Keratinocyte (primary cell): ENCODE results near the gene TSPAN18. TPM values are rescaled to one million over a fixed set of nuclear protein-coding genes. Genes with fewer than 3 reads are reported as not detected.

Source experiments
- DNase-seq: peaks from one replicate; pipeline ENCODE4 v3.0.0-alpha.2; 2011; ENCODE audit warnings: low read depth, missing footprints, low spot score
- FAIRE-seq: peaks from 2 replicates; lab custom pipeline; 2011; peaks lifted over from hg19 to GRCh38; lab: Jason Lieb, UNC
- H2AFZ ChIP-seq: 2 replicates; pipeline ENCODE4 v1.6.0; 2012; ENCODE audit warnings: low read length, control low read depth, inconsistent platforms; ENCODE audit not compliant: control insufficient read depth
- H3K27ac ChIP-seq: 2 replicates; pipeline ENCODE4 v1.5.1; 2011; ENCODE audit warnings: low read length; ENCODE audit not compliant: control insufficient read depth, insufficient read depth
- H3K27me3 ChIP-seq: 3 replicates; pipeline ENCODE4 v1.6.0; 2011; ENCODE audit warnings: low read length; ENCODE audit not compliant: control insufficient read depth, insufficient read depth; ENCODE audit errors: extremely low read depth
- H3K36me3 ChIP-seq, 2 experiments: 2 replicates in 1 of 2; 3 replicates in 1 of 2; pipeline ENCODE4 v1.5.1; 2011; ENCODE audit warnings: low read length in 2 of 2, mild to moderate bottlenecking in 1 of 2; ENCODE audit not compliant: control insufficient read depth in 2 of 2, insufficient read depth in 2 of 2; ENCODE audit errors: extremely low read depth in 1 of 2
- H3K4me1 ChIP-seq: 3 replicates; pipeline ENCODE4 v1.5.1; 2011; ENCODE audit warnings: low read length; ENCODE audit not compliant: control insufficient read depth, insufficient read depth; ENCODE audit errors: extremely low read depth
- H3K4me2 ChIP-seq: 3 replicates; pipeline ENCODE4 v1.6.0; 2011; ENCODE audit warnings: low read depth, low read length; ENCODE audit not compliant: control insufficient read depth, insufficient read depth; ENCODE audit errors: extremely low read depth
- H3K4me3 ChIP-seq, 3 experiments: fragments of 200-600 bp in 1 of 3; sonication (generic) in 1 of 3; 2 replicates in 2 of 3; 3 replicates in 1 of 3; pipeline ENCODE4 v1.5.1; 2011 to 2016; ENCODE audit warnings: low read length in 3 of 3, mild to moderate bottlenecking in 3 of 3, control low read depth in 2 of 3, inconsistent platforms in 1 of 3, low read depth in 1 of 3, mixed read lengths in 1 of 3, mixed run types in 1 of 3, moderate library complexity in 1 of 3; ENCODE audit not compliant: control insufficient read depth in 2 of 3, insufficient read depth in 2 of 3; ENCODE audit errors: extremely low read depth in 1 of 3
- H3K79me2 ChIP-seq: 2 replicates; pipeline ENCODE4 v1.6.0; 2012; ENCODE audit warnings: low read length; ENCODE audit not compliant: control insufficient read depth, insufficient read depth
- H3K9ac ChIP-seq: 3 replicates; pipeline ENCODE4 v1.6.0; 2011; ENCODE audit warnings: low read length; ENCODE audit not compliant: control insufficient read depth, insufficient read depth; ENCODE audit errors: extremely low read depth
- H3K9me1 ChIP-seq: 3 replicates; pipeline ENCODE4 v1.6.0; 2011; ENCODE audit warnings: low read length; ENCODE audit not compliant: control insufficient read depth, insufficient read depth; ENCODE audit errors: extremely low read depth
- H3K9me3 ChIP-seq: 2 replicates; pipeline ENCODE4 v1.5.1; 2012; ENCODE audit warnings: low read depth, low read length; ENCODE audit not compliant: control insufficient read depth
- H4K20me1 ChIP-seq: 3 replicates; pipeline ENCODE4 v1.6.0; 2011; ENCODE audit warnings: low read length; ENCODE audit not compliant: control insufficient read depth, insufficient read depth; ENCODE audit errors: extremely low read depth
- EZH2 ChIP-seq: IDR thresholded peaks from one replicate; pipeline ENCODE4 v1.6.1; 2012; ENCODE audit warnings: inconsistent platforms, mild to moderate bottlenecking, low read length, moderate library complexity
- dilution Hi-C: fragments of 300-500 bp; cut with MboI; formaldehyde crosslinking; loops from one replicate; pipeline ENCODE4 v1.7.0; 2020; ENCODE audit warnings: low sequenced_read_pairs; ENCODE audit not compliant: extremely low pct_ligation_motif_present
- polyA plus RNA-seq, 5 experiments: library from polyadenylated mRNA; depleted of rRNA in 3 of 5; stranded (reverse) in 3 of 5; stranded (forward) in 1 of 5; unstranded in 1 of 5; fragments of >200 nt; gene quantifications; 1 replicate in 1 of 5; 2 replicates in 3 of 5; 3 replicates in 1 of 5; pipeline versions ENCODE4 v1.2.1 to v1.2.3, GENCODE V29; 2011 to 2012; ENCODE audit warnings: missing spikeins in 2 of 5, low read depth in 1 of 5, low replicate concordance in 1 of 5
- TF ChIP-seq, protein P1 (sequence below), 3 experiments: IDR thresholded peaks in 1 of 3; conservative IDR thresholded peaks in 1 of 3; optimal IDR thresholded peaks in 1 of 3; 2 replicates in 2 of 3; 3 replicates in 1 of 3; pipeline versions ENCODE3 to v1.5.1; 2011; ENCODE audit warnings: low read length in 3 of 3, mild to moderate bottlenecking in 3 of 3, moderate library complexity in 2 of 3, control low read depth in 1 of 3, inconsistent platforms in 1 of 3; ENCODE audit not compliant: insufficient read depth in 2 of 3; ENCODE audit errors: extremely low read depth in 1 of 3

TSPAN18 gene
- polyA plus RNA-seq, 1 donor (not counting 4 experiments of a cell fraction or from before 2014, with no cell fraction given) = not detected

DNA sequence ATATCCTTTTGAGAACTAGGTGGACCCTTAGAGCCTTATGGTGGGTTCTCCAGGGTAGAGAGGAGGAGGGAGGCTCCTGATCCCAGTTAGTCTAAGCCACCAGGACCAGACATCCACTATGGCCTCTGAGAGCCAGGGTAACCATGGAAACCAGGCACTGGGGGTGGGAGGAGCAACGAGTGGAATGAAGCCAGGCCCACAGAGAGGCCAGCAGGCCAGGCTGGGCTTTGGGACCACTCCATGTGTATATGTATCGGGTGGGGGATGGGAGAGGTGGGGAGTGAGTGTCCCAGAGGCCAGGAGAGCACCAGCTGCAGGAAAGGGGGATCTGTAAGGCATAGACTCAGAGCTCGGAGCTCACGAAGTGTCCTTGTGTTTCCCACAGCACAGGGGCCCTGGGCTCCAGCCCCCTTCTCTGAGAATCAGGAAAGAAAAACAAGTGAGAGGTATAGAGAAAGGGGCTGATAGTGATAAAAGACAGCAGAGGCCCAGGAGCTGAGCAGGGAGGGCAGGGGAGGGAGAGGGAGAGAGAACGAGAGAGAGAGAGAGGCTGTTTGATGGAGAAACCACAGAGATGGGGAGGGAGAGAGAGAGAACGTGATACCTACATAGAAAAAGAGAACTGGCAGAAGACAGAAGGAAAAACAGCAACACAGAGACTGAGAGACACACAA lies 15.5 kb upstream of the TSPAN18 start:
- peaks cover 4% of the 10 kb centered on the region for H3K27me3 ChIP-seq
- no peaks in the 10 kb centered on the region for H3K9me3 ChIP-seq
- dilution Hi-C loops = no loop called here
- H2AFZ ChIP-seq = no peak overlapping the region
- TF ChIP-seq, protein P1, sequence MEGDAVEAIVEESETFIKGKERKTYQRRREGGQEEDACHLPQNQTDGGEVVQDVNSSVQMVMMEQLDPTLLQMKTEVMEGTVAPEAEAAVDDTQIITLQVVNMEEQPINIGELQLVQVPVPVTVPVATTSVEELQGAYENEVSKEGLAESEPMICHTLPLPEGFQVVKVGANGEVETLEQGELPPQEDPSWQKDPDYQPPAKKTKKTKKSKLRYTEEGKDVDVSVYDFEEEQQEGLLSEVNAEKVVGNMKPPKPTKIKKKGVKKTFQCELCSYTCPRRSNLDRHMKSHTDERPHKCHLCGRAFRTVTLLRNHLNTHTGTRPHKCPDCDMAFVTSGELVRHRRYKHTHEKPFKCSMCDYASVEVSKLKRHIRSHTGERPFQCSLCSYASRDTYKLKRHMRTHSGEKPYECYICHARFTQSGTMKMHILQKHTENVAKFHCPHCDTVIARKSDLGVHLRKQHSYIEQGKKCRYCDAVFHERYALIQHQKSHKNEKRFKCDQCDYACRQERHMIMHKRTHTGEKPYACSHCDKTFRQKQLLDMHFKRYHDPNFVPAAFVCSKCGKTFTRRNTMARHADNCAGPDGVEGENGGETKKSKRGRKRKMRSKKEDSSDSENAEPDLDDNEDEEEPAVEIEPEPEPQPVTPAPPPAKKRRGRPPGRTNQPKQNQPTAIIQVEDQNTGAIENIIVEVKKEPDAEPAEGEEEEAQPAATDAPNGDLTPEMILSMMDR (optimal IDR thresholded peaks at IDR 0.05 in 1 of 3, IDR thresholded peaks at IDR 0.05 in 1 of 3, conservative IDR thresholded peaks at IDR 0.05 in 1 of 3; ENCODE audit: extremely low read depth in 1 of 3, insufficient read depth in 2 of 3, low read length in 3 of 3) = no peak
- TF ChIP-seq EZH2 = no peak
- H3K4me1 ChIP-seq = no peaks in the 10 kb centered on the region
- DNase-seq = no peak
- H3K27ac ChIP-seq = no peak overlapping the region
- H4K20me1 ChIP-seq = no peaks in the 10 kb centered on the region
- FAIRE-seq = no peak
- H3K79me2 ChIP-seq = no peaks in the 10 kb centered on the region
- no peaks in the 10 kb centered on the region for H3K36me3 ChIP-seq
- H3K4me3 ChIP-seq = no peak overlapping the region
- H3K9ac ChIP-seq = no peak overlapping the region
- no peak overlapping the region for H3K4me2 ChIP-seq
- H3K9me1 ChIP-seq = no peaks in the 10 kb centered on the region

DNA sequence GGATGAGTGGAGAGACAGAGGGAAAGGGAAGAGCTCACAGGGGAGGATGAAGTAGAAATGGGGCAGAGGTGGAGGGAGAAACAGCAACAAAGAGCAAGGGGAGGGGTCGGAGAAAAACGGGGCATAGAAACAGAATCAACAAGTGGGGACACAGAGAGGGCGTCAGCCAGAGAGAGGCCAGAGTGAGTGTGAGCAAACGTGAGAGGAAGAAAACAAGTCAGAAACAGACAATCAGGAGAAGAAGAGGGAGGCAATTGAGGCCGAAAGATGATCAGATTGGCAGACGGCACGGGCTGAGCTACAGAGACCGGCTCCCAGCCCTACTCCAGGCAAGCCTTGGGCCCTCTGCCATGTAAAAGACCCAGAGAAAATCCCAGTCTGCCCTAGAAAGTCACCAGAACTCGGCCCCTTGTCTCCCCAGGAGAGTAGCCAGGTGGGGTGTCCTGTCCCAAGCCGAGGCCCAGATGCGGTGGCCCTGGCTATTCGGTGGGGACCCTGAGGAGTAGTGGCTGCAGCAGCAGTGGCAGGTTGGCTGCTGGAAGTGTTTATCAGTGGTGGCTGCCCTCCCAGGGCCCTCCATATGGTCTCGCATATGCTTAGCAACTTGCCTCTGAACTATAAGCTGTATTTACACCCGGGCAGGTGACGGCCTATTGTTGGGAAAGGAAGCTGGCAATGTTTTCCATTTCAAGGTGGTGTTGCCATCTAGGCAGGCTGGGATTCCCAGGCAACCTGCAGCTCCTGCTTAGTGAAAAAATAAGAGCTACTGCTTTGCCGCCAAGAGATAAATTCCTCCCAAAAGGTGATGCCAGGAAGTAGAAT lies 14.8 kb upstream of the TSPAN18 start:
- Histone ChIP-seq H3K27me3 (peaks cover 4% of the 10 kb centered on the region), H3K9me3 (no peaks in the 10 kb centered on the region), H3K9me1 (no peaks in the 10 kb centered on the region), H3K4me1 (no peaks in the 10 kb centered on the region), H2AFZ (no peak overlapping the region), H3K9ac (no peak overlapping the region), H3K27ac (no peak overlapping the region), H3K79me2 (no peaks in the 10 kb centered on the region), H3K4me3 (no peak overlapping the region), H3K36me3 (no peaks in the 10 kb centered on the region), H3K4me2 (no peak overlapping the region), H4K20me1 (no peaks in the 10 kb centered on the region)
- dilution Hi-C loops = no loop called here
- FAIRE-seq (no peak), DNase-seq (no peak)
- no peak for TF ChIP-seq EZH2
